Progenitor cell of endocrine pancreas (in vitro differentiated cells): ENCODE data around the gene PPP6R3. TPM values are rescaled to one million over a fixed set of nuclear protein-coding genes. Genes with fewer than 3 reads are reported as not detected.
A peak's percentile ranks its signal among the peaks of the same experiment; 100 is the strongest.

ENCODE experiments used
- DNase-seq: peaks from one replicate; pipeline ENCODE4 v3.0.0; 2021; ENCODE audit warnings: low spot score; ENCODE audit not compliant: unreplicated experiment
- H3K27ac Mint-ChIP-seq: 2 replicates; pipeline ENCODE4 v1.8.0; 2021; ENCODE audit warnings: mild to moderate bottlenecking, moderate library complexity, mixed read lengths
- H3K27me3 Mint-ChIP-seq: 2 replicates; pipeline ENCODE4 v1.8.0; 2021; ENCODE audit warnings: mixed read lengths
- H3K36me3 Mint-ChIP-seq: 2 replicates; pipeline ENCODE4 v1.8.0; 2022; ENCODE audit warnings: mixed read lengths; ENCODE audit not compliant: insufficient read depth
- H3K4me1 Mint-ChIP-seq: 2 replicates; pipeline ENCODE4 v1.8.0; 2021; ENCODE audit warnings: low read depth, mixed read lengths
- H3K4me3 Mint-ChIP-seq: 2 replicates; pipeline ENCODE4 v1.8.0; 2021; ENCODE audit warnings: low read depth, mild to moderate bottlenecking, moderate library complexity, mixed read lengths
- H3K9me3 Mint-ChIP-seq: 2 replicates; pipeline ENCODE4 v1.8.0; 2021; ENCODE audit warnings: low read depth, mixed read lengths
- CTCF ChIP-seq: fragments of 200-600 bp; sonication (generic); IDR thresholded peaks from one replicate; pipeline ENCODE4 v1.5.0; 2021; ENCODE audit warnings: antibody characterized with exemption, mild to moderate bottlenecking; ENCODE audit not compliant: unreplicated experiment
- total RNA-seq: library from RNA; stranded (reverse); gene quantifications from 2 replicates; pipeline ENCODE4 v1.2.1, GENCODE V29; 2021

Gene PPP6R3
- total RNA-seq, 1 donor from 2014 or later: 124 TPM

GRCh38 chr11:68498903-68499883 is 38.6 kb downstream of the PPP6R3 start:
- no peak overlapping the region for H3K4me3 Mint-ChIP-seq
- DNase-seq: no peak
- H3K36me3 Mint-ChIP-seq: no peaks in the 10 kb centered on the region
- no peaks in the 10 kb centered on the region for H3K9me3 Mint-ChIP-seq
- peaks cover 14% of the 10 kb centered on the region for H3K4me1 Mint-ChIP-seq
- H3K27me3 Mint-ChIP-seq: no peaks in the 10 kb centered on the region
- peak overlapping the region; percentile 43 for H3K27ac Mint-ChIP-seq
- TF ChIP-seq CTCF: no peak

GRCh38 chr11:68500206-68500605 is 39.7 kb downstream of the PPP6R3 start:
- Mint-ChIP-seq H3K4me3 (no peak overlapping the region), H3K27me3 (no peaks in the 10 kb centered on the region), H3K4me1 (peaks cover 21% of the 10 kb centered on the region), H3K36me3 (no peaks in the 10 kb centered on the region), H3K27ac (no peak overlapping the region), H3K9me3 (no peaks in the 10 kb centered on the region)
- no peak for TF ChIP-seq CTCF
- DNase-seq: no peak

GRCh38 chr11:68501813-68502212 is 41.3 kb downstream of the PPP6R3 start:
- no peak for TF ChIP-seq CTCF
- H3K9me3 Mint-ChIP-seq: no peaks in the 10 kb centered on the region
- no peak overlapping the region for H3K4me3 Mint-ChIP-seq
- no peak for DNase-seq
- no peaks in the 10 kb centered on the region for H3K36me3 Mint-ChIP-seq
- H3K27me3 Mint-ChIP-seq: no peaks in the 10 kb centered on the region
- H3K27ac Mint-ChIP-seq: no peak overlapping the region
- peaks cover 21% of the 10 kb centered on the region for H3K4me1 Mint-ChIP-seq

- peak overlapping the region; percentile 89 for H3K27ac Mint-ChIP-seq
- no peak for TF ChIP-seq CTCF
- H3K4me1 Mint-ChIP-seq: peaks cover 21% of the 10 kb centered on the region
- no peaks in the 10 kb centered on the region for H3K36me3 Mint-ChIP-seq
- H3K4me3 Mint-ChIP-seq: no peak overlapping the region
- H3K9me3 Mint-ChIP-seq: no peaks in the 10 kb centered on the region
- no peaks in the 10 kb centered on the region for H3K27me3 Mint-ChIP-seq
- DNase-seq: no peak
Observed at GRCh38 chr11:68503251-68503687, 42.7 kb downstream of the PPP6R3 start.

GRCh38 chr11:68503792-68504191 is 43.2 kb downstream of the PPP6R3 start:
- Mint-ChIP-seq H3K4me1 (peaks cover 17% of the 10 kb centered on the region), H3K4me3 (no peak overlapping the region), H3K27ac (peak overlapping the region; percentile 89), H3K36me3 (no peaks in the 10 kb centered on the region), H3K9me3 (no peaks in the 10 kb centered on the region), H3K27me3 (no peaks in the 10 kb centered on the region)
- no peak for TF ChIP-seq CTCF
- no peak for DNase-seq
